Heart right ventricle (tissue), 16 donors: Measurements from ENCODE around the gene LAMA5. TPM values are rescaled to one million over a fixed set of nuclear protein-coding genes. Genes with fewer than 3 reads are reported as not detected.

Experiments
- ATAC-seq, 8 donors: fragments of 200-7000 bp; cut with Tn5 transposase; one replicate each; pipeline ENCODE4 v1.9.1; 2020; ENCODE audit warnings: mild to moderate bottlenecking in 8 of 8, moderate library complexity in 8 of 8, moderate number of reproducible peaks in 1 of 8
- DNase-seq, 2 donors: peaks; one replicate each; pipeline ENCODE4 v3.0.0-alpha.2; 2020
- H3K27ac ChIP-seq, 10 donors: fragments of 200-600 bp; sonication (generic) in 2 of 10; one replicate each; pipeline versions ENCODE4 v1.5.0 to v1.8.0; 2020 to 2022; ENCODE audit warnings: mild to moderate bottlenecking in 3 of 10
- H3K27me3 ChIP-seq, 7 donors: fragments of 200-600 bp; one replicate each; pipeline ENCODE4 v1.8.0; 2021 to 2022; ENCODE audit warnings: mild to moderate bottlenecking in 2 of 7
- H3K36me3 ChIP-seq, 9 donors: fragments of 200-600 bp; sonication (generic) in 1 of 9; one replicate each; pipeline versions ENCODE4 v1.5.0 to v1.8.0; 2020 to 2022; ENCODE audit warnings: mild to moderate bottlenecking in 2 of 9
- H3K4me1 ChIP-seq, 9 donors: fragments of 200-600 bp; sonication (generic) in 1 of 9; one replicate each; pipeline versions ENCODE4 v1.5.0 to v1.8.0; 2020 to 2022; ENCODE audit warnings: mild to moderate bottlenecking in 4 of 9
- H3K4me3 ChIP-seq, 10 donors: fragments of 200-600 bp; sonication (generic) in 2 of 10; one replicate each; pipeline versions ENCODE4 v1.5.0 to v1.8.0; 2020 to 2022; ENCODE audit warnings: mild to moderate bottlenecking in 7 of 10, moderate library complexity in 2 of 10
- H3K9me3 ChIP-seq, 11 donors: fragments of 200-600 bp in 10 of 11; sonication (generic) in 2 of 11; one replicate each; pipeline versions ENCODE4 v1.5.0 to v1.8.0; 2013 to 2022; ENCODE audit warnings: mild to moderate bottlenecking in 2 of 11, control low read depth in 1 of 11, moderate library complexity in 1 of 11
- WGBS, 2 donors: extraction: QIAGEN DNeasy Blood & Tissue Kit; methylation state at CpG; one replicate each; pipeline ENCODE4 v1.1.7; 2013; ENCODE audit warnings: inconsistent platforms in 1 of 2; 5-methylcytosine and 5-hydroxymethylcytosine counted together
- intact Hi-C, 10 donors: fragments of 100-400 bp; cut with DNase I; formaldehyde crosslinking; loops; one replicate each; pipeline versions ENCODE4 v1.11.1 to v1.14.2; 2022
- polyA plus RNA-seq, 2 donors: library from polyadenylated mRNA; stranded (reverse); fragments of 200-250 nt; gene quantifications; one replicate each; pipeline ENCODE4 v1.2.3, GENCODE V29; 2013
- total RNA-seq, 10 donors: library from RNA; stranded (reverse); fragmentation: NEBNext Ultra II Directional in 3 of 10; extraction: Animal tissue kit (Norgen Biotek cat#: 25700) in 3 of 10; gene quantifications; one replicate each; pipeline versions ENCODE4 v1.2.1 to v1.2.4, GENCODE V29; 2021 to 2023
- TF ChIP-seq, protein P1 (sequence below), 9 donors: fragments of 200-600 bp; sonication (generic) in 2 of 9; IDR thresholded peaks; one replicate each; pipeline versions ENCODE4 v1.5.0 to v1.8.0; 2021 to 2022; ENCODE audit warnings: antibody characterized with exemption in 9 of 9, mild to moderate bottlenecking in 5 of 9, moderate library complexity in 1 of 9
- donor health status: Arrhythmogenic right ventricular cardiomyopathy.
- donor health status: ischemic (EF 13 %, LVEDD 7.1; RV severe dilation, severe dysfunction).
- donor health status: healthy with polysubstance abuse.
- donor health status: DM: no; HTN: yes; CAD: no.
- donor health status: DM: no; HTN: no; CAD: no.
- donor health status: ischemic (EF 25% LVEDD 6.9; RV normal size, moderate dysfunction).
- donor health status: ischemic (EF 25% LVEDD 5.7; RV mildly dilated, moderate dysfunction).
- donor health status: healthy.
- donor health status: DM: yes; HTN: yes; CAD: no.
- donor health status: Ischemic cardiomyopathy.
- donor health status: ischemic (EF 35%, LVEDD 5.7; RV mildly dilated, moderate dysfunction).
- donor health status: nonischemic (EF 11% LVEDD 7.7; RV severe dilation, severe dysfunction).
- donor health status: DM: yes; HTN: yes; CAD: no.
- donor health status: PGD.
- donor health status: ischemic (EF 29% LVEDD 5.4; RV normal size, mild dysfunction).
- donor health status: nonischemic (EF 23%, LVEDD 6.1; RV moderate dilation, normal function).

LAMA5 gene
- total and polyA plus RNA-seq, 12 donors, result 53.9 to 358 (median 76.5) TPM

DNA sequence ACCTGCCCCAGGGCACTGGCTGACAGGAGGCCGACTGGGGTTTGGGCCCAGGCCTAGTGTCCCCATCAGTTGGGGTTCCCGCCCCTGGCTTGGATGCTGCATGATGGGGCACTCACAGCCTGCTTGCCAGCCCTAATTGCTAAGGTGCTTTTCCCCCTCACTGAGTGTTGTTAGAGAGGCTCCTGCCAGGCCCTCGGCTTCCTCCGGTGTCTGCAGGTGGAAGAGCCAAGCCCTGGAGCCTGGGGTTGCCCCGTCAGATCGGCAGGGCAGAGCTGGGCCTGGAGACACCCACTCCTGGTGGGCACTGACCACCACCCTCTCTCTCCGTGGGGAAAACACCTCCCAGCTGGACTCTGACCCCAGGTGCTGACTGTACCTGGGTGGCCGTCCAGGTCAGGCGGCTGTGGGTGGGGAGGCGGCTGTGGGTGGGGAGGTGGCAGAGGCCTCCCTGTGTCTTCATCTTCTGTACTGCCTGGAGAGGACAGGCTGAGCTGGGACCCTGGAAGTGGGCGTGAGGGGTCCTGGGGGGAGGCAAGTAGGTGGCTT lies 46.0 kb upstream of the LAMA5 start:
- no peak for ATAC-seq
- intact Hi-C loops, result loop anchor here in 5 of 10 donors (5.0 to 10.0 kb wide), 5 partner anchors 74 to 202 kb away; no protein-coding TSS in a partner anchor

DNA sequence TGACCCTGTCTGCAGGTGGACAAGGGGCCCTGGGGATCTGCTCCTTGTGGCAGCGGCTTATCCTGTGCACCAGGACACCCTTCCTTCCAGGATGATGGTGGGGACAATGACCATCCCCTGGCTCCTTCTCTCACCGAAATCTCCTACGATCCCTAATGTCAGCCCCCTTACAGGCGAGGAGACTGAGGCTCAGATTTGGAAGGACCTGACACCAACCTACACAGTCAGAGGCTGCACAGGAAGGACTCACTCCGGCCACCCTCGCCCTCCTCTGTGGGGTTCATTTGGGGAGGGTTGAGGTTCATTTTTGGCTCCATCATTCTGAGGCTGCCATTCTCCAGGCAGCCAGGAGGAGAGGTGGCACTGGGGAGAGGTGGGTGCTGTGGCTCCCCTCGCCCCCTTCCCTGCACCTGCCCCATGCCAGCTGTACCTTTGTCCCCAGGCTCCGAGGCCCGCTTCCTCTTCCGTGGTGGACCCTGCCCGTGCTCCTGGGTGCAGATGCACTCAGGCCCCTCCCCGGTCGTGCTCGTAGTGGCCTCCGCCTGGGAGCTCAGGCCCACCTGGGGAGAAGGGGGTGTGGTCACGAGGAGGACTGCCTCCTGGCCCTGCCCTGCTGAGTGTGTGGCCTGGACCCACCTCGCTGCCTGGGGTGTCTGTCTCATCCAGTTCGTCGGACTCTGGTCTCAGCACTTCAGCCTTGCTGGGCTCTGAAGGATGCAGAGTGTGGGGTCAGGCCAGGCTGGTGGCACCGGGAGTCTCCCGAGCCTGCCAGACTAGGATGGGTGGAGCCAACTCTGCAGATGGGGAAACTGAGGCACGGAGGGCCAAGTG lies 45.3 kb upstream of the LAMA5 start:
- peaks cover 3 to 18% (median 13%) of the 10 kb centered on the region in 9 donors for H3K4me1 ChIP-seq
- no peak for DNase-seq
- TF ChIP-seq, protein P1, sequence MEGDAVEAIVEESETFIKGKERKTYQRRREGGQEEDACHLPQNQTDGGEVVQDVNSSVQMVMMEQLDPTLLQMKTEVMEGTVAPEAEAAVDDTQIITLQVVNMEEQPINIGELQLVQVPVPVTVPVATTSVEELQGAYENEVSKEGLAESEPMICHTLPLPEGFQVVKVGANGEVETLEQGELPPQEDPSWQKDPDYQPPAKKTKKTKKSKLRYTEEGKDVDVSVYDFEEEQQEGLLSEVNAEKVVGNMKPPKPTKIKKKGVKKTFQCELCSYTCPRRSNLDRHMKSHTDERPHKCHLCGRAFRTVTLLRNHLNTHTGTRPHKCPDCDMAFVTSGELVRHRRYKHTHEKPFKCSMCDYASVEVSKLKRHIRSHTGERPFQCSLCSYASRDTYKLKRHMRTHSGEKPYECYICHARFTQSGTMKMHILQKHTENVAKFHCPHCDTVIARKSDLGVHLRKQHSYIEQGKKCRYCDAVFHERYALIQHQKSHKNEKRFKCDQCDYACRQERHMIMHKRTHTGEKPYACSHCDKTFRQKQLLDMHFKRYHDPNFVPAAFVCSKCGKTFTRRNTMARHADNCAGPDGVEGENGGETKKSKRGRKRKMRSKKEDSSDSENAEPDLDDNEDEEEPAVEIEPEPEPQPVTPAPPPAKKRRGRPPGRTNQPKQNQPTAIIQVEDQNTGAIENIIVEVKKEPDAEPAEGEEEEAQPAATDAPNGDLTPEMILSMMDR (IDR thresholded peaks at IDR 0.05), result no peak
- intact Hi-C loops, result loop anchor here in 5 of 10 donors (5.0 to 10.0 kb wide), 5 partner anchors 75 to 202 kb away; no protein-coding TSS in a partner anchor
- no peaks in the 10 kb centered on the region for H3K36me3 ChIP-seq
- H3K27ac ChIP-seq, result no peak overlapping the region
- H3K27me3 ChIP-seq, result peaks cover 0 to 11% (median 0%) of the 10 kb centered on the region in 7 donors
- H3K4me3 ChIP-seq, result no peak overlapping the region
- WGBS, 2 donors, result 82% methylated on average over 22 of the region's 22 CpGs
- H3K9me3 ChIP-seq, result no peaks in the 10 kb centered on the region
- ATAC-seq, result no peak

More for the DNA sequence above, 46.0 kb upstream of the LAMA5 start:
- no peak for DNase-seq
- Histone ChIP-seq H3K9me3 (no peaks in the 10 kb centered on the region), H3K4me3 (no peak overlapping the region), H3K27me3 (peaks cover 0 to 11% (median 0%) of the 10 kb centered on the region in 7 donors), H3K27ac (no peak overlapping the region), H3K4me1 (peaks cover 0 to 11% (median 8%) of the 10 kb centered on the region in 9 donors), H3K36me3 (no peaks in the 10 kb centered on the region)
- TF ChIP-seq, protein P1 (IDR thresholded peaks at IDR 0.05), result no peak
- WGBS, 2 donors, result 90 to 91% methylated on average over 11 of the region's 11 CpGs

DNA sequence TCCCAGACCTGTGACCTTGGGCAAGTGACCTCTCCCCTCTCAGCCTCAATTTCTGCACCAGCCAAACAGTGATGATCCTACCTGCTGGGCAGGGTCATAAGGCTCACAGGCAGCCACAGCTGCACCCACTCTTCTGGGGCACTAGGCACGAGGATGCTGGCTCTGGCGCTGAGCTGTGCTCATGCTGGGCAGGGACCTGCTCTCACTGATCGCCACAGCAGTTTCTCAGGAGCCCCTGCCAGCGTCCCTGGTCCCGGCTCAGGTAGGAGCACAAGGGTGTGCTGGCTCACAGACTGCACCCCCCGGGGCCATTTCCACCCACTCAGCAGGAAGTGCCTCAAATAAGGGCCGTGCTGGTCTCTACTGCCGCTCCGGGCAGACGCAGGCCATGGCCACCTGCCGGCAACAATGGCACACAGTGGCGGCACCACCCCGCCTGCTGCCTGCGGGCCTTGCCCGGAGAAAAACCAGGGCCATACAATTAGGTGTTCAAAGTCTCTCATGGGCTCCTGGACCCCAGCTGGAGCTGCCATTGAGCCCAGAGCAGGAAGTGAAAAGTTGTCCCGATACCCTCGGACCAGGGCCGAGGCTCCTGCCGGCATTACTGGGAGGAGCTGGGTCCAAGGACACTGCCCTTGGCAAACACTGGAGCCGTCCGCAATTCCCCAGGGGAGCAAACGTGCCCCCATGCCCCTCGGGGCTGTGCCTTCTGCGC lies 44.5 kb upstream of the LAMA5 start:
- DNase-seq, result no peak
- WGBS, 2 donors, result 79 to 85% methylated on average over 24 of the region's 24 CpGs
- no peak for ATAC-seq
- no peaks in the 10 kb centered on the region for H3K36me3 ChIP-seq
- intact Hi-C loops, result loop anchor here in 6 of 10 donors (2.0 to 10.0 kb wide), 6 partner anchors 76 to 203 kb away; no protein-coding TSS in a partner anchor
- H3K9me3 ChIP-seq, result no peaks in the 10 kb centered on the region
- peaks cover 5 to 19% (median 15%) of the 10 kb centered on the region in 9 donors for H3K4me1 ChIP-seq
- no peak overlapping the region for H3K4me3 ChIP-seq
- TF ChIP-seq, protein P1 (IDR thresholded peaks at IDR 0.05), result no peak
- no peak overlapping the region for H3K27ac ChIP-seq
- H3K27me3 ChIP-seq, result peaks cover 0 to 6% (median 0%) of the 10 kb centered on the region in 7 donors
